Stimulated activated memory B cell treated with anti-CD40 and anti-IgM and Interleukin-4, amounts not matched to agents 10 μg/mL and 1 μg/mL and 100 μg/mL, for 72 hours (primary cell): ENCODE results near the gene OPA3.

Experiments used
- ATAC-seq: fragments of 150-1000 bp; cut with Tn5 transposase; 2 replicates; pipeline ENCODE4 v1.10.0; 2021
- H3K27ac Mint-ChIP-seq: one replicate; pipeline ENCODE4 v1.8.0; 2022; ENCODE audit warnings: mild to moderate bottlenecking, mixed read lengths
- H3K27me3 Mint-ChIP-seq: one replicate; pipeline ENCODE4 v1.8.0; 2022; ENCODE audit warnings: mixed read lengths
- H3K36me3 Mint-ChIP-seq: one replicate; pipeline ENCODE4 v1.8.0; 2022; ENCODE audit warnings: mixed read lengths
- H3K4me1 Mint-ChIP-seq: one replicate; pipeline ENCODE4 v1.8.0; 2022; ENCODE audit warnings: mixed read lengths
- H3K4me3 Mint-ChIP-seq: one replicate; pipeline ENCODE4 v1.8.0; 2022; ENCODE audit warnings: mild to moderate bottlenecking, moderate library complexity, mixed read lengths
- H3K9me3 Mint-ChIP-seq: one replicate; pipeline ENCODE4 v1.8.0; 2022; ENCODE audit warnings: mixed read lengths

The OPA3 gene

GRCh38 chr19:45477713-45478453 lies 106.7 kb downstream of the OPA3 start:
- Mint-ChIP-seq H3K9me3 (no peaks in the 10 kb centered on the region), H3K27ac (peak overlapping the region; percentile 99), H3K4me1 (peaks cover 38% of the 10 kb centered on the region), H3K27me3 (no peaks in the 10 kb centered on the region), H3K36me3 (peaks cover 2% of the 10 kb centered on the region), H3K4me3 (peak overlapping the region; percentile 82)
- ATAC-seq = no peak
